ENCODE measurements around the gene STXBP5.

DNA sequence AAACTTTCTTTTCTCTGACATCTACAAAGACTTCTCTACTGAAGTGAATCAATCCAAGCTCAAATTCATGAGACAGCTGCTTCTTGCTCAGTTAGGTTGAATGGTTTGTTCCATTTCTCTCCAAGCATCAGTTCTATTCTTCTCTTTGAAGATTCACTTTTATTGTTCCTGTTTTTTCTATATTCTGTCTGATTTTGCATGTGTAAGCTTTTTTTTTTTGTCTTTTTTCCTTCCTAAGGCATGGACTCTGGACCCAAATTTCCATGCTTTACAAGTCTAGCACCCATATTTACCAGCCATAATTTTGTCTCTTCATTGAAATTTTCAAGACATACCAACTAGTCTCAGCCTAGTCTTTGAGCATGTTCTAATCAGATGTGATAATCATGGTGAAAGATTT is 25.9 kb upstream of the STXBP5 start:
- TF ChIP-seq, protein P1, sequence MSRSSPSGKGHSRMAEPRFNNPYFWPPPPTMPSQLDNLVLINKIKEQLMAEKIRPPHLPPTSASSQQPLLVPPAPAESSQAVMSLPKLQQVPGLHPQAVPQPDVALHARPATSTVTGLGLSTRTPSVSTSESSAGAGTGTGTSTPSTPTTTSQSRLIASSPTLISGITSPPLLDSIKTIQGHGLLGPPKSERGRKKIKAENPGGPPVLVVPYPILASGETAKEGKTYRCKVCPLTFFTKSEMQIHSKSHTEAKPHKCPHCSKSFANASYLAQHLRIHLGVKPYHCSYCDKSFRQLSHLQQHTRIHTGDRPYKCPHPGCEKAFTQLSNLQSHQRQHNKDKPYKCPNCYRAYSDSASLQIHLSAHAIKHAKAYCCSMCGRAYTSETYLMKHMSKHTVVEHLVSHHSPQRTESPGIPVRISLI (tag by site-specific recombination; IDR thresholded peaks at IDR 0.05): no peak
- TF ChIP-seq ZNF302 (tag by site-specific recombination; IDR thresholded peaks at IDR 0.05; ENCODE audit: low read depth) (no peak), ZNF416 (tag by site-specific recombination; IDR thresholded peaks at IDR 0.05) (no peak), ZBTB7A (tag by site-specific recombination; IDR thresholded peaks at IDR 0.05; ENCODE audit: low read depth) (no peak), ZNF701 (tag by site-specific recombination; IDR thresholded peaks at IDR 0.05) (no peak), ZNF560 (tag by site-specific recombination; IDR thresholded peaks at IDR 0.05; ENCODE audit: borderline replicate concordance) (no peak), ZNF555 (tag by site-specific recombination; conservative IDR thresholded peaks at IDR 0.05) (no peak), YY1 (tag by site-specific recombination; IDR thresholded peaks at IDR 0.05) (no peak), ZNF843 (tag by site-specific recombination; IDR thresholded peaks at IDR 0.05) (no peak), ZNF211 (tag by site-specific recombination; IDR thresholded peaks at IDR 0.05; ENCODE audit: low read depth) (no peak), ZNF777 (tag by site-specific recombination; IDR thresholded peaks at IDR 0.05; ENCODE audit: borderline replicate concordance) (no peak)
- TF ChIP-seq, protein P2, sequence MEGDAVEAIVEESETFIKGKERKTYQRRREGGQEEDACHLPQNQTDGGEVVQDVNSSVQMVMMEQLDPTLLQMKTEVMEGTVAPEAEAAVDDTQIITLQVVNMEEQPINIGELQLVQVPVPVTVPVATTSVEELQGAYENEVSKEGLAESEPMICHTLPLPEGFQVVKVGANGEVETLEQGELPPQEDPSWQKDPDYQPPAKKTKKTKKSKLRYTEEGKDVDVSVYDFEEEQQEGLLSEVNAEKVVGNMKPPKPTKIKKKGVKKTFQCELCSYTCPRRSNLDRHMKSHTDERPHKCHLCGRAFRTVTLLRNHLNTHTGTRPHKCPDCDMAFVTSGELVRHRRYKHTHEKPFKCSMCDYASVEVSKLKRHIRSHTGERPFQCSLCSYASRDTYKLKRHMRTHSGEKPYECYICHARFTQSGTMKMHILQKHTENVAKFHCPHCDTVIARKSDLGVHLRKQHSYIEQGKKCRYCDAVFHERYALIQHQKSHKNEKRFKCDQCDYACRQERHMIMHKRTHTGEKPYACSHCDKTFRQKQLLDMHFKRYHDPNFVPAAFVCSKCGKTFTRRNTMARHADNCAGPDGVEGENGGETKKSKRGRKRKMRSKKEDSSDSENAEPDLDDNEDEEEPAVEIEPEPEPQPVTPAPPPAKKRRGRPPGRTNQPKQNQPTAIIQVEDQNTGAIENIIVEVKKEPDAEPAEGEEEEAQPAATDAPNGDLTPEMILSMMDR (tag by site-specific recombination; IDR thresholded peaks at IDR 0.05): no peak
- TF ChIP-seq, protein P3, sequence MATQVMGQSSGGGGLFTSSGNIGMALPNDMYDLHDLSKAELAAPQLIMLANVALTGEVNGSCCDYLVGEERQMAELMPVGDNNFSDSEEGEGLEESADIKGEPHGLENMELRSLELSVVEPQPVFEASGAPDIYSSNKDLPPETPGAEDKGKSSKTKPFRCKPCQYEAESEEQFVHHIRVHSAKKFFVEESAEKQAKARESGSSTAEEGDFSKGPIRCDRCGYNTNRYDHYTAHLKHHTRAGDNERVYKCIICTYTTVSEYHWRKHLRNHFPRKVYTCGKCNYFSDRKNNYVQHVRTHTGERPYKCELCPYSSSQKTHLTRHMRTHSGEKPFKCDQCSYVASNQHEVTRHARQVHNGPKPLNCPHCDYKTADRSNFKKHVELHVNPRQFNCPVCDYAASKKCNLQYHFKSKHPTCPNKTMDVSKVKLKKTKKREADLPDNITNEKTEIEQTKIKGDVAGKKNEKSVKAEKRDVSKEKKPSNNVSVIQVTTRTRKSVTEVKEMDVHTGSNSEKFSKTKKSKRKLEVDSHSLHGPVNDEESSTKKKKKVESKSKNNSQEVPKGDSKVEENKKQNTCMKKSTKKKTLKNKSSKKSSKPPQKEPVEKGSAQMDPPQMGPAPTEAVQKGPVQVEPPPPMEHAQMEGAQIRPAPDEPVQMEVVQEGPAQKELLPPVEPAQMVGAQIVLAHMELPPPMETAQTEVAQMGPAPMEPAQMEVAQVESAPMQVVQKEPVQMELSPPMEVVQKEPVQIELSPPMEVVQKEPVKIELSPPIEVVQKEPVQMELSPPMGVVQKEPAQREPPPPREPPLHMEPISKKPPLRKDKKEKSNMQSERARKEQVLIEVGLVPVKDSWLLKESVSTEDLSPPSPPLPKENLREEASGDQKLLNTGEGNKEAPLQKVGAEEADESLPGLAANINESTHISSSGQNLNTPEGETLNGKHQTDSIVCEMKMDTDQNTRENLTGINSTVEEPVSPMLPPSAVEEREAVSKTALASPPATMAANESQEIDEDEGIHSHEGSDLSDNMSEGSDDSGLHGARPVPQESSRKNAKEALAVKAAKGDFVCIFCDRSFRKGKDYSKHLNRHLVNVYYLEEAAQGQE (tag by site-specific recombination; IDR thresholded peaks at IDR 0.05): no peak

All from HEK293 (cell line).